ENCODE data around the gene PDZD2.

Gene PDZD2

GRCh38 chr5:32069396-32069795, 430.5 kb downstream of the PDZD2 start:
- TF ChIP-seq, protein P1, sequence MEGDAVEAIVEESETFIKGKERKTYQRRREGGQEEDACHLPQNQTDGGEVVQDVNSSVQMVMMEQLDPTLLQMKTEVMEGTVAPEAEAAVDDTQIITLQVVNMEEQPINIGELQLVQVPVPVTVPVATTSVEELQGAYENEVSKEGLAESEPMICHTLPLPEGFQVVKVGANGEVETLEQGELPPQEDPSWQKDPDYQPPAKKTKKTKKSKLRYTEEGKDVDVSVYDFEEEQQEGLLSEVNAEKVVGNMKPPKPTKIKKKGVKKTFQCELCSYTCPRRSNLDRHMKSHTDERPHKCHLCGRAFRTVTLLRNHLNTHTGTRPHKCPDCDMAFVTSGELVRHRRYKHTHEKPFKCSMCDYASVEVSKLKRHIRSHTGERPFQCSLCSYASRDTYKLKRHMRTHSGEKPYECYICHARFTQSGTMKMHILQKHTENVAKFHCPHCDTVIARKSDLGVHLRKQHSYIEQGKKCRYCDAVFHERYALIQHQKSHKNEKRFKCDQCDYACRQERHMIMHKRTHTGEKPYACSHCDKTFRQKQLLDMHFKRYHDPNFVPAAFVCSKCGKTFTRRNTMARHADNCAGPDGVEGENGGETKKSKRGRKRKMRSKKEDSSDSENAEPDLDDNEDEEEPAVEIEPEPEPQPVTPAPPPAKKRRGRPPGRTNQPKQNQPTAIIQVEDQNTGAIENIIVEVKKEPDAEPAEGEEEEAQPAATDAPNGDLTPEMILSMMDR (IDR thresholded peaks at IDR 0.05; ENCODE audit: low read depth, low read length), result no peak
- TF ChIP-seq EZH2phosphoT487 (IDR thresholded peaks at IDR 0.05; ENCODE audit: low read depth), result no peak
- Histone ChIP-seq H3K4me2 (ENCODE audit: low read length) (no peak overlapping the region), H3K27ac (ENCODE audit: low read length) (no peak overlapping the region), H3K4me1 (ENCODE audit: low read length) (peaks cover 13% of the 10 kb centered on the region), H3K4me3 (ENCODE audit: low read length) (no peak overlapping the region), H3K27me3 (ENCODE audit: low read depth, low read length) (no peaks in the 10 kb centered on the region), H3K9me3 (ENCODE audit: insufficient read depth, low read length) (no peaks in the 10 kb centered on the region), H2AFZ (ENCODE audit: low read depth, low read length) (no peak overlapping the region), H3K9ac (ENCODE audit: low read length) (no peak overlapping the region), H3K79me2 (ENCODE audit: low read length) (no peaks in the 10 kb centered on the region), H3K36me3 (replicated peaks; ENCODE audit: low read depth, low read length) (no peaks in the 10 kb centered on the region), H4K20me1 (ENCODE audit: insufficient read depth, low read length) (no peaks in the 10 kb centered on the region)

GRCh38 chr5:32071351-32071944, 432.5 kb downstream of the PDZD2 start:
- Histone ChIP-seq H3K9me3 (ENCODE audit: insufficient read depth, low read length) (no peaks in the 10 kb centered on the region), H3K4me3 (ENCODE audit: low read length) (no peak overlapping the region), H3K27ac (ENCODE audit: low read length) (no peak overlapping the region), H3K9ac (ENCODE audit: low read length) (no peak overlapping the region), H2AFZ (ENCODE audit: low read depth, low read length) (no peak overlapping the region), H3K4me1 (ENCODE audit: low read length) (peaks cover 13% of the 10 kb centered on the region), H3K36me3 (replicated peaks; ENCODE audit: low read depth, low read length) (no peaks in the 10 kb centered on the region), H3K4me2 (ENCODE audit: low read length) (no peak overlapping the region), H3K27me3 (ENCODE audit: low read depth, low read length) (no peaks in the 10 kb centered on the region), H3K79me2 (ENCODE audit: low read length) (no peaks in the 10 kb centered on the region), H4K20me1 (ENCODE audit: insufficient read depth, low read length) (no peaks in the 10 kb centered on the region)
- TF ChIP-seq EZH2phosphoT487 (IDR thresholded peaks at IDR 0.05; ENCODE audit: low read depth), result no peak
- TF ChIP-seq, protein P1 (IDR thresholded peaks at IDR 0.05; ENCODE audit: low read depth, low read length), result no peak

DNA sequence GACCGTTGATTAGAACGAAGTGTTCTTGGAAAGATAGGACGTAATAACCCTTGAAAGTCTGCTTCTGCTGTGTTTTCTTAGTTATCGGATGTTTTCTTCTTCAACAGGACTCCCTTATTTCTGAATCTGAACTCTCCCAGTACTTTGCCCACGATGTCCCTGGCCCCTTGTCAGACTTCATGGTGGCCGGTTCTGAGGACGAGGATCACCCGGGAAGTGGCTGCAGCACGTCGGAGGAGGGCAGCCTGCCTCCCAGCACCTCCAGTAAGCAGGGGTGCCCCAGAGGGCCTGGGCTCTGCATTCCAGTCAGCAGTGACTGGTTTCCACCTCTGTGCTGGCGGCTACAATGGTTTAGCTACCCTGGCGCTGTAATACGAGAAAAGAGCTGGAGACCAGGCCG, 433.1 kb downstream of the PDZD2 start:
- Histone ChIP-seq H3K79me2 (ENCODE audit: low read length) (no peaks in the 10 kb centered on the region), H3K27me3 (ENCODE audit: low read depth, low read length) (no peaks in the 10 kb centered on the region), H3K4me2 (ENCODE audit: low read length) (no peak overlapping the region), H3K4me3 (ENCODE audit: low read length) (no peak overlapping the region), H3K9me3 (ENCODE audit: insufficient read depth, low read length) (no peaks in the 10 kb centered on the region), H3K4me1 (ENCODE audit: low read length) (peaks cover 13% of the 10 kb centered on the region), H3K36me3 (replicated peaks; ENCODE audit: low read depth, low read length) (no peaks in the 10 kb centered on the region), H4K20me1 (ENCODE audit: insufficient read depth, low read length) (no peaks in the 10 kb centered on the region), H3K9ac (ENCODE audit: low read length) (no peak overlapping the region), H3K27ac (ENCODE audit: low read length) (no peak overlapping the region), H2AFZ (ENCODE audit: low read depth, low read length) (no peak overlapping the region)
- TF ChIP-seq, protein P1 (IDR thresholded peaks at IDR 0.05; ENCODE audit: low read depth, low read length), result no peak
- TF ChIP-seq EZH2phosphoT487 (IDR thresholded peaks at IDR 0.05; ENCODE audit: low read depth), result no peak

- H3K4me2 ChIP-seq (ENCODE audit: low read length), result no peak overlapping the region
- TF ChIP-seq, protein P1 (IDR thresholded peaks at IDR 0.05; ENCODE audit: low read depth, low read length), result no peak
- TF ChIP-seq EZH2phosphoT487 (IDR thresholded peaks at IDR 0.05; ENCODE audit: low read depth), result no peak
- H2AFZ ChIP-seq (ENCODE audit: low read depth, low read length), result no peak overlapping the region
- no peak overlapping the region for H3K4me3 ChIP-seq (ENCODE audit: low read length)
- no peaks in the 10 kb centered on the region for H3K9me3 ChIP-seq (ENCODE audit: insufficient read depth, low read length)
- H3K27ac ChIP-seq (ENCODE audit: low read length), result no peak overlapping the region
- H3K9ac ChIP-seq (ENCODE audit: low read length), result no peak overlapping the region
- no peaks in the 10 kb centered on the region for H3K36me3 ChIP-seq (replicated peaks; ENCODE audit: low read depth, low read length)
- H3K4me1 ChIP-seq (ENCODE audit: low read length), result peaks cover 12% of the 10 kb centered on the region
- H3K27me3 ChIP-seq (ENCODE audit: low read depth, low read length), result no peaks in the 10 kb centered on the region
- no peaks in the 10 kb centered on the region for H4K20me1 ChIP-seq (ENCODE audit: insufficient read depth, low read length)
- no peaks in the 10 kb centered on the region for H3K79me2 ChIP-seq (ENCODE audit: low read length)
Observed at GRCh38 chr5:32074401-32074800, 435.5 kb downstream of the PDZD2 start.

Data from OCI-LY3 (cell line).